Measurements from ENCODE around the gene MRC1. TPM values are rescaled to one million over a fixed set of nuclear protein-coding genes. Genes with fewer than 3 reads are reported as not detected.

MRC1 gene
- total and polyA plus RNA-seq, 2 of the 8 experiments (the other 6 are each of a cell fraction or from before 2014, with no cell fraction given), result 0.03 to 0.06 TPM

- Histone ChIP-seq H3K27ac (ENCODE audit: low read depth, low read length) (no peak overlapping the region), H3K18ac (ENCODE audit: extremely low read depth, low read length) (no peak overlapping the region), H3K14ac (ENCODE audit: insufficient read length) (no peak overlapping the region), H4K91ac (replicated peaks; ENCODE audit: insufficient read length, low read length) (no peak overlapping the region), H3K23me2 (ENCODE audit: low read depth, low read length) (no peaks in the 10 kb centered on the region), H2BK5ac (ENCODE audit: low read depth, low read length) (no peak overlapping the region), H3K4ac (replicated peaks; ENCODE audit: insufficient read length, low read depth, low read length) (no peak overlapping the region), H2BK12ac (ENCODE audit: low read depth, low read length) (no peak overlapping the region), H3K79me1 (ENCODE audit: low read depth, low read length) (no peaks in the 10 kb centered on the region), H2BK15ac (ENCODE audit: low read length) (no peak overlapping the region), H2BK120ac (replicated peaks; ENCODE audit: low read depth, low read length) (no peak overlapping the region), H3K4me2 (ENCODE audit: insufficient read depth in 1 of 2, low read depth in 2 of 2, low read length in 2 of 2) (no peak overlapping the region), H3K79me2 (ENCODE audit: control insufficient read depth in 1 of 2, insufficient read depth in 2 of 2, low read length in 2 of 2) (no peaks in the 10 kb centered on the region), H3K9ac (replicated peaks in 1 of 4; ENCODE audit: extremely low read depth in 1 of 4, low read depth in 3 of 4, low read length in 3 of 4) (no peak overlapping the region), H3K27me3 (replicated peaks in 1 of 4; ENCODE audit: control insufficient read depth in 3 of 4, extremely low read depth in 1 of 4, insufficient read depth in 3 of 4, low read length in 3 of 4) (no peaks in the 10 kb centered on the region), H3K9me3 (ENCODE audit: insufficient read depth in 2 of 2, low read depth in 1 of 2, low read length in 1 of 2) (no peaks in the 10 kb centered on the region), H2AK5ac (ENCODE audit: low read depth, low read length) (no peak overlapping the region), H3K23ac (ENCODE audit: insufficient read length) (no peak overlapping the region), H2AFZ (ENCODE audit: low read length) (no peak overlapping the region), H3K4me1 (replicated peaks in 1 of 4; ENCODE audit: control insufficient read depth in 3 of 4, insufficient read depth in 4 of 4, low read length in 3 of 4) (no peaks in the 10 kb centered on the region), H3K36me3 (ENCODE audit: control insufficient read depth in 2 of 4, insufficient read depth in 4 of 4, low read length in 3 of 4) (no peaks in the 10 kb centered on the region), H2BK20ac (ENCODE audit: low read length) (no peak overlapping the region), H3K56ac (replicated peaks; ENCODE audit: insufficient read length, low read depth, low read length) (no peak overlapping the region), H3K4me3 (ENCODE audit: extremely low read depth in 1 of 4, insufficient read depth in 2 of 4, low read depth in 3 of 4, low read length in 4 of 4) (no peak overlapping the region), H4K5ac (ENCODE audit: insufficient read length, low read depth, low read length) (no peak overlapping the region), H4K20me1 (replicated peaks in 1 of 2; ENCODE audit: control insufficient read depth in 1 of 2, insufficient read depth in 2 of 2, low read length in 2 of 2) (no peaks in the 10 kb centered on the region), H4K8ac (ENCODE audit: extremely low read depth, insufficient read depth, low read length) (no peak overlapping the region)
- 92% methylated on average over 3 of the region's 3 CpGs; no CpG with 5 or more reads in 1 of the 2 experiments for WGBS, 2 experiments (ENCODE audit: extremely low coverage in 1 of 2, insufficient coverage in 1 of 2, insufficient read length in 1 of 2, insufficient replicate concordance in 2 of 2, low coverage in 1 of 2, low lambda C conversion rate in 2 of 2, missing lambda C conversion rate in 1 of 2)
- DNase-seq (ENCODE audit: low read depth in 1 of 2, low spot score in 2 of 2), result no peak
- POLR2A ChIA-PET (ENCODE audit: partially characterized antibody), result no interaction called here
- FAIRE-seq, result no peak
- CTCF ChIA-PET (ENCODE audit: partially characterized antibody), result interaction anchor here (0.6 to 2.6 kb wide), 3 partner anchors 10 to 312 kb away, joined by 3 to 6 read pairs (median 4); no protein-coding TSS in a partner anchor
- TF ChIP-seq CEBPB (IDR thresholded peaks at IDR 0.05; ENCODE audit: low read depth, low read length) (no peak), ASH2L (IDR thresholded peaks at IDR 0.05; ENCODE audit: low read length) (no peak), FOSL1 (IDR thresholded peaks at IDR 0.05; ENCODE audit: insufficient read depth, low read depth, low read length) (no peak), SIN3A (conservative IDR thresholded peaks at IDR 0.05 in 1 of 2, IDR thresholded peaks at IDR 0.05 in 1 of 2; ENCODE audit: low read depth in 1 of 2, low read length in 2 of 2) (no peak), PHF8 (conservative IDR thresholded peaks at IDR 0.05; ENCODE audit: low read depth, low read length) (no peak), KDM1A (IDR thresholded peaks at IDR 0.05; ENCODE audit: borderline replicate concordance, low read length) (no peak), BACH1 (IDR thresholded peaks at IDR 0.05; ENCODE audit: low read length) (no peak), TAF1 (IDR thresholded peaks at IDR 0.05; ENCODE audit: low read depth, low read length) (no peak), USF2 (IDR thresholded peaks at IDR 0.05; ENCODE audit: low read length) (no peak), TCF12 (IDR thresholded peaks at IDR 0.05; ENCODE audit: low read depth, low read length) (no peak)
- TF ChIP-seq, protein P1, sequence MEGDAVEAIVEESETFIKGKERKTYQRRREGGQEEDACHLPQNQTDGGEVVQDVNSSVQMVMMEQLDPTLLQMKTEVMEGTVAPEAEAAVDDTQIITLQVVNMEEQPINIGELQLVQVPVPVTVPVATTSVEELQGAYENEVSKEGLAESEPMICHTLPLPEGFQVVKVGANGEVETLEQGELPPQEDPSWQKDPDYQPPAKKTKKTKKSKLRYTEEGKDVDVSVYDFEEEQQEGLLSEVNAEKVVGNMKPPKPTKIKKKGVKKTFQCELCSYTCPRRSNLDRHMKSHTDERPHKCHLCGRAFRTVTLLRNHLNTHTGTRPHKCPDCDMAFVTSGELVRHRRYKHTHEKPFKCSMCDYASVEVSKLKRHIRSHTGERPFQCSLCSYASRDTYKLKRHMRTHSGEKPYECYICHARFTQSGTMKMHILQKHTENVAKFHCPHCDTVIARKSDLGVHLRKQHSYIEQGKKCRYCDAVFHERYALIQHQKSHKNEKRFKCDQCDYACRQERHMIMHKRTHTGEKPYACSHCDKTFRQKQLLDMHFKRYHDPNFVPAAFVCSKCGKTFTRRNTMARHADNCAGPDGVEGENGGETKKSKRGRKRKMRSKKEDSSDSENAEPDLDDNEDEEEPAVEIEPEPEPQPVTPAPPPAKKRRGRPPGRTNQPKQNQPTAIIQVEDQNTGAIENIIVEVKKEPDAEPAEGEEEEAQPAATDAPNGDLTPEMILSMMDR (IDR thresholded peaks at IDR 0.05; ENCODE audit: control extremely low read depth in 1 of 3, insufficient read depth in 1 of 3, low read depth in 1 of 3, low read length in 3 of 3), result no peak
Observed at GRCh38 chr10:17880601-17881000, 71.5 kb downstream of the MRC1 start.
